ENCODE measurements around the gene RMRP.
A peak's percentile ranks its signal among the peaks of the same experiment; 100 is the strongest.

The RMRP gene

DNA sequence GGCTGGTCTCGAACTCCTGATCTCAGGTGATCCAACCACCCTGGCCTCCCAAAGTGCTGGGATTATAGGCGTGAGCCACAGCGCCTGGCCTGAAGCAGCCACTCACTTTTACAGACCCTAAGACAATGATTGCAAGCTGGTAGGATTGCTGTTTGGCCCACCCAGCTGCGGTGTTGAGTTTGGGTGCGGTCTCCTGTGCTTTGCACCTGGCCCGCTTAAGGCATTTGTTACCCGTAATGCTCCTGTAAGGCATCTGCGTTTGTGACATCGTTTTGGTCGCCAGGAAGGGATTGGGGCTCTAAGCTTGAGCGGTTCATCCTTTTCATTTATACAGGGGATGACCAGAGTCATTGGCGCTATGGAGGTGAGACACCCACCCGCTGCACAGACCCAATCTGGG is 17.4 kb upstream of the RMRP start:
- Histone ChIP-seq H3K4me1 (ENCODE audit: low read length) (no peaks in the 10 kb centered on the region), H3K9me2 (replicated peaks; ENCODE audit: insufficient read depth, low read length) (no peaks in the 10 kb centered on the region), H2AFZ (ENCODE audit: low read length) (no peak overlapping the region), H3K9ac (ENCODE audit: low read length) (no peak overlapping the region), H3K9me3 (replicated peaks; ENCODE audit: insufficient read depth, low read length) (no peaks in the 10 kb centered on the region), H3K36me3 (replicated peaks; ENCODE audit: insufficient read depth, low read length) (no peaks in the 10 kb centered on the region), H3K79me2 (ENCODE audit: low read length) (no peaks in the 10 kb centered on the region), H3K27ac (ENCODE audit: low read length) (no peak overlapping the region), H3K4me3 (ENCODE audit: low read length) (no peak overlapping the region), H3F3A (ENCODE audit: insufficient read depth, low read length) (no peaks in the 10 kb centered on the region), H4K20me1 (ENCODE audit: insufficient read depth, low read length) (no peaks in the 10 kb centered on the region), H3K27me3 (replicated peaks; ENCODE audit: insufficient read depth, low read length) (peaks cover 15% of the 10 kb centered on the region; the same call in 1 of the 2 replicates), H3K4me2 (ENCODE audit: low read depth, low read length) (peak overlapping the region; percentile 60; the same call in 1 of the 2 replicates)
- DNase-seq = no peak
- no peak for TF ChIP-seq CTCF (IDR thresholded peaks at IDR 0.05; ENCODE audit: low read length)
- TF ChIP-seq EZH2 (optimal IDR thresholded peaks at IDR 0.05; ENCODE audit: low read depth, low read length) = no peak
- TF ChIP-seq EZH2phosphoT487 (IDR thresholded peaks at IDR 0.05; ENCODE audit: low read length) = no peak

DNA sequence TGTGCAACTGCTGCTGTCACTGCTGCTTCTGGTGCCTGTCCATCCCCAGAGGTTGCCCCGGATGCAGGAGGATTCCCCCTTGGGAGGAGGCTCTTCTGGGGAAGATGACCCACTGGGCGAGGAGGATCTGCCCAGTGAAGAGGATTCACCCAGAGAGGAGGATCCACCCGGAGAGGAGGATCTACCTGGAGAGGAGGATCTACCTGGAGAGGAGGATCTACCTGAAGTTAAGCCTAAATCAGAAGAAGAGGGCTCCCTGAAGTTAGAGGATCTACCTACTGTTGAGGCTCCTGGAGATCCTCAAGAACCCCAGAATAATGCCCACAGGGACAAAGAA is 16.2 kb upstream of the RMRP start:
- Histone ChIP-seq H3K9me3 (replicated peaks; ENCODE audit: insufficient read depth, low read length) (no peaks in the 10 kb centered on the region), H3K36me3 (replicated peaks; ENCODE audit: insufficient read depth, low read length) (no peaks in the 10 kb centered on the region), H2AFZ (ENCODE audit: low read length) (no peak overlapping the region), H3K9me2 (replicated peaks; ENCODE audit: insufficient read depth, low read length) (no peaks in the 10 kb centered on the region), H3K79me2 (ENCODE audit: low read length) (no peaks in the 10 kb centered on the region), H3K27ac (ENCODE audit: low read length) (no peak overlapping the region), H3K4me3 (ENCODE audit: low read length) (no peak overlapping the region), H3K27me3 (replicated peaks; ENCODE audit: insufficient read depth, low read length) (peaks cover 15% of the 10 kb centered on the region; the same call in 1 of the 2 replicates), H3K4me1 (ENCODE audit: low read length) (no peaks in the 10 kb centered on the region), H4K20me1 (ENCODE audit: insufficient read depth, low read length) (no peaks in the 10 kb centered on the region), H3F3A (ENCODE audit: insufficient read depth, low read length) (no peaks in the 10 kb centered on the region), H3K9ac (ENCODE audit: low read length) (no peak overlapping the region), H3K4me2 (ENCODE audit: low read depth, low read length) (no peak overlapping the region)
- DNase-seq = no peak
- TF ChIP-seq CTCF (IDR thresholded peaks at IDR 0.05; ENCODE audit: low read length) (no peak), EZH2 (optimal IDR thresholded peaks at IDR 0.05; ENCODE audit: low read depth, low read length) (no peak), EZH2phosphoT487 (IDR thresholded peaks at IDR 0.05; ENCODE audit: low read length) (no peak)

- Histone ChIP-seq H3K9ac (ENCODE audit: low read length) (no peak within 1 kb of the TSS), H3K4me3 (ENCODE audit: low read length) (no peak within 1 kb of the TSS), H3K9me3 (replicated peaks; ENCODE audit: insufficient read depth, low read length) (no peaks in the 10 kb centered on the region), H3F3A (ENCODE audit: insufficient read depth, low read length) (no peaks in the 10 kb centered on the region), H3K27ac (ENCODE audit: low read length) (no peak within 1 kb of the TSS), H2AFZ (ENCODE audit: low read length) (no peak within 1 kb of the TSS), H3K27me3 (replicated peaks; ENCODE audit: insufficient read depth, low read length) (peaks cover 15% of the 10 kb centered on the region; the same call in 1 of the 2 replicates), H4K20me1 (ENCODE audit: insufficient read depth, low read length) (no peaks in the 10 kb centered on the region), H3K4me2 (ENCODE audit: low read depth, low read length) (no peak within 1 kb of the TSS), H3K36me3 (replicated peaks; ENCODE audit: insufficient read depth, low read length) (no peaks in the 10 kb centered on the region), H3K4me1 (ENCODE audit: low read length) (no peaks in the 10 kb centered on the region), H3K9me2 (replicated peaks; ENCODE audit: insufficient read depth, low read length) (no peaks in the 10 kb centered on the region), H3K79me2 (ENCODE audit: low read length) (no peaks in the 10 kb centered on the region)
- DNase-seq = no peak
- no peak for TF ChIP-seq EZH2phosphoT487 (IDR thresholded peaks at IDR 0.05; ENCODE audit: low read length)
- TF ChIP-seq EZH2 (optimal IDR thresholded peaks at IDR 0.05; ENCODE audit: low read depth, low read length) = no peak
- TF ChIP-seq CTCF (IDR thresholded peaks at IDR 0.05; ENCODE audit: low read length) = no peak
Observed at GRCh38 chr9:35673132-35674024, 15.6 kb upstream of the RMRP start, which contains the start of gene CA9. Gene CA9 (plus strand): TSS chr9:35673928. CDS start chr9:35673960, 32 bp downstream.
